A549 treated with CORT108297 at 1 μM for 4 hours (cell line): ENCODE data around the gene ATP6V0C. TPM values are rescaled to one million over a fixed set of nuclear protein-coding genes. Genes with fewer than 3 reads are reported as not detected.

Source experiments
- total RNA-seq: library from RNA; stranded (reverse); fragments of 200-300 nt; extraction: Qiagen RNA extraction; gene quantifications from 5 replicates; pipeline ENCODE4 v1.2.3, GENCODE V29; 2022

The ATP6V0C gene
- 148 to 313 TPM (median 244 TPM) in 5 replicates for total RNA-seq

GRCh38 chr16:2513405-2514332 lies at the start of gene ATP6V0C:
Gene ATP6V0C (plus strand): TSS chr16:2513952. CDS start chr16:2514104, 152 bp downstream.

GRCh38 chr16:2471016-2471652 lies 42.6 kb upstream of the ATP6V0C start, which contains the start of gene NTN3:
Gene NTN3 (plus strand): TSS chr16:2471297. CDS start chr16:2471702, 405 bp downstream.

GRCh38 chr16:2474877-2475412 lies 38.8 kb upstream of the ATP6V0C start, which contains the start of gene TBC1D24:
Gene TBC1D24 (plus strand): TSS chr16:2475127. CDS start chr16:2496149, 21,022 bp downstream.

GRCh38 chr16:2520097-2520783 lies 6.5 kb downstream of the ATP6V0C start, which contains the start of gene AMDHD2:
Gene AMDHD2 (plus strand): TSS chr16:2520371. CDS start chr16:2520459, 88 bp downstream.

GRCh38 chr16:2531371-2531695 lies 17.6 kb downstream of the ATP6V0C start, which contains the start of gene CEMP1:
Gene CEMP1 (minus strand): TSS chr16:2531408. CDS start chr16:2531073, 335 bp downstream.

GRCh38 chr16:2537451-2538379 lies 24.0 kb downstream of the ATP6V0C start, which contains the start of gene PDPK1:
Gene PDPK1 (plus strand): TSS chr16:2538021. CDS start chr16:2538113, 92 bp downstream.

Other genes starting within 250 kb of the ATP6V0C start
- 250 to 299 TPM (median 265 TPM) in 5 replicates for gene RNPS1, start 245.8 kb upstream of the ATP6V0C start, total RNA-seq
- gene ABCA3, start 173.2 kb upstream of the ATP6V0C start, total RNA-seq: 14.0 to 21.1 TPM (median 19.2 TPM) in 5 replicates
- gene CCNF, start 84.5 kb upstream of the ATP6V0C start, total RNA-seq: 19.6 to 24.6 TPM (median 23.6 TPM) in 5 replicates
- gene TEDC2, start 53.8 kb upstream of the ATP6V0C start, total RNA-seq: 19.1 to 26.3 TPM (median 22.0 TPM) in 5 replicates
- gene NTN3, start 42.7 kb upstream of the ATP6V0C start, total RNA-seq: 0.05 to 0.07 TPM in 2 of 5 replicates, not detected in the others
- gene TBC1D24, start 38.8 kb upstream of the ATP6V0C start, total RNA-seq: 6.3 to 9.5 TPM (median 8.6 TPM) in 5 replicates
- gene AMDHD2, start 6.4 kb downstream of the ATP6V0C start, total RNA-seq: 16.1 to 31.7 TPM (median 29.1 TPM) in 5 replicates
- 0.07 to 0.13 TPM (median 0.08 TPM) in 3 of 5 replicates, not detected in the others for gene CEMP1, start 17.5 kb downstream of the ATP6V0C start, total RNA-seq
- 20.2 to 23.8 TPM (median 21.2 TPM) in 5 replicates for gene PDPK1, start 24.1 kb downstream of the ATP6V0C start, total RNA-seq
- gene KCTD5, start 168.6 kb downstream of the ATP6V0C start, total RNA-seq: 34.8 to 46.0 TPM (median 43.1 TPM) in 5 replicates
- 0.89 to 1.7 TPM (median 1.5 TPM) in 5 replicates for gene PRSS27, start 206.3 kb downstream of the ATP6V0C start, total RNA-seq
- 298 to 435 TPM (median 394 TPM) in 5 replicates for gene SRRM2, start 238.7 kb downstream of the ATP6V0C start, total RNA-seq